GM21619 (cell line): Measurements from ENCODE around the gene CNBD2.
"Not testable (repeated sequence)": the region's sequence is repeated elsewhere in the genome, so short reads cannot be mapped to it uniquely, and the experiment has no call there.

Experiments
- ATAC-seq: cut with Tn5 transposase; IDR thresholded peaks from one replicate; pipeline ENCODE4 v1.9.1; 2021; ENCODE audit not compliant: unreplicated experiment

The CNBD2 gene

GRCh38 chr20:35974256-35974655 lies 5.9 kb downstream of the CNBD2 start:
- ATAC-seq = no peak

- no peak for ATAC-seq
Measured at GRCh38 chr20:35975576-35976373, 7.4 kb downstream of the CNBD2 start.

- no peak for ATAC-seq
Measured at GRCh38 chr20:35978041-35978513, 9.7 kb downstream of the CNBD2 start.

- ATAC-seq = no peak
Measured at GRCh38 chr20:35979544-35979943, 11.2 kb downstream of the CNBD2 start.

- no peak for ATAC-seq
Measured at GRCh38 chr20:35981969-35982368, 13.6 kb downstream of the CNBD2 start.

- no peak for ATAC-seq
Measured at GRCh38 chr20:35984382-35984781, 16.0 kb downstream of the CNBD2 start.

GRCh38 chr20:35985806-35986205 lies 17.4 kb downstream of the CNBD2 start:
- no peak for ATAC-seq

- no peak for ATAC-seq
Measured at GRCh38 chr20:35988910-35989463, 20.6 kb downstream of the CNBD2 start.

- no peak for ATAC-seq
Measured at GRCh38 chr20:35991142-35991771, 22.9 kb downstream of the CNBD2 start.

GRCh38 chr20:35992713-35993335 lies 24.4 kb downstream of the CNBD2 start:
- no peak for ATAC-seq

GRCh38 chr20:35994994-35995453 lies 26.6 kb downstream of the CNBD2 start:
- ATAC-seq = no peak

GRCh38 chr20:35996492-35996891 lies 28.1 kb downstream of the CNBD2 start:
- not testable (repeated sequence) for ATAC-seq

- not testable (repeated sequence) for ATAC-seq
Measured at GRCh38 chr20:36001331-36001730, 32.9 kb downstream of the CNBD2 start.

- no peak for ATAC-seq
Measured at GRCh38 chr20:36002855-36003254, 34.5 kb downstream of the CNBD2 start.

GRCh38 chr20:36004045-36004444 lies 35.7 kb downstream of the CNBD2 start:
- ATAC-seq = no peak

- no peak for ATAC-seq
Measured at GRCh38 chr20:36008461-36009035, 40.2 kb downstream of the CNBD2 start.

- no peak for ATAC-seq
Measured at GRCh38 chr20:36010076-36010475, 41.7 kb downstream of the CNBD2 start.

- no peak for ATAC-seq
Measured at GRCh38 chr20:36010825-36011224, 42.4 kb downstream of the CNBD2 start.

- no peak for ATAC-seq
Measured at GRCh38 chr20:36015806-36016403, 47.5 kb downstream of the CNBD2 start.

- ATAC-seq = no peak
Measured at GRCh38 chr20:36017048-36017951, 48.9 kb downstream of the CNBD2 start.
